HEK293T (cell line): Measurements from ENCODE around the gene BCAT1.

Experiments used
- CTCF ChIA-PET: fragments of 350-600 bp; formaldehyde crosslinking; extraction: SDS; loops from one replicate; lab custom pipeline; 2021; ENCODE audit warnings: antibody characterized with exemption, inconsistent platforms; lab: Yijun Ruan, JAX
- POLR2A ChIA-PET: fragments of 350-600 bp; formaldehyde crosslinking; extraction: SDS; loops from one replicate; lab custom pipeline; 2020; ENCODE audit warnings: antibody characterized with exemption, inconsistent platforms; lab: Yijun Ruan, JAX
- DNase-seq: peaks from one replicate; pipeline ENCODE4 v3.0.0; 2012; ENCODE audit warnings: mixed read lengths; ENCODE audit errors: extremely low spot score
- ARNT ChIP-seq: fragments of 450-650 bp; IDR thresholded peaks from 2 replicates; pipeline ENCODE4 v1.6.1; 2017; ENCODE audit warnings: mild to moderate bottlenecking
- BHLHE40 ChIP-seq: fragments of 450-650 bp; IDR thresholded peaks from 2 replicates; pipeline ENCODE4 v1.6.1; 2016; ENCODE audit warnings: mild to moderate bottlenecking, moderate library complexity, borderline replicate concordance
- CTBP1 ChIP-seq: fragments of 450-650 bp; IDR thresholded peaks from 2 replicates; pipeline ENCODE4 v1.6.1; 2016; ENCODE audit warnings: borderline replicate concordance
- ELF4 ChIP-seq: fragments of 450-650 bp; IDR thresholded peaks from 2 replicates; pipeline ENCODE4 v1.6.1; 2017; ENCODE audit warnings: antibody characterized with exemption
- FOXA1 ChIP-seq: fragments of 450-650 bp; IDR thresholded peaks from 2 replicates; pipeline ENCODE4 v1.6.1; 2016; ENCODE audit warnings: mild to moderate bottlenecking
- FOXK2 ChIP-seq: fragments of 450-650 bp; IDR thresholded peaks from 2 replicates; pipeline ENCODE4 v1.6.1; 2016; ENCODE audit warnings: mild to moderate bottlenecking
- FOXM1 ChIP-seq: fragments of 450-650 bp; IDR thresholded peaks from 2 replicates; pipeline ENCODE4 v1.6.1; 2017; ENCODE audit warnings: mild to moderate bottlenecking, borderline replicate concordance
- HDGF ChIP-seq: fragments of 450-650 bp; IDR thresholded peaks from 2 replicates; pipeline ENCODE4 v1.6.1; 2017; ENCODE audit warnings: antibody characterized with exemption, borderline replicate concordance
- L3MBTL2 ChIP-seq: fragments of 450-650 bp; conservative IDR thresholded peaks from 2 replicates; pipeline ENCODE4 v1.6.1; 2016; ENCODE audit warnings: mild to moderate bottlenecking
- LEF1 ChIP-seq: fragments of 450-650 bp; IDR thresholded peaks from 2 replicates; pipeline ENCODE4 v1.6.1; 2017; ENCODE audit warnings: mild to moderate bottlenecking, borderline replicate concordance
- NFRKB ChIP-seq: fragments of 450-650 bp; IDR thresholded peaks from 2 replicates; pipeline ENCODE4 v1.6.1; 2016; ENCODE audit warnings: mild to moderate bottlenecking, moderate library complexity
- SP1 ChIP-seq: fragments of 450-650 bp; IDR thresholded peaks from 2 replicates; pipeline ENCODE4 v1.6.1; 2017
- SUZ12 ChIP-seq: fragments of 450-650 bp; IDR thresholded peaks from 2 replicates; pipeline ENCODE4 v1.6.1; 2016; ENCODE audit warnings: mild to moderate bottlenecking
- TARDBP ChIP-seq: fragments of 450-650 bp; IDR thresholded peaks from 2 replicates; pipeline ENCODE4 v1.6.1; 2016
- ZNF384 ChIP-seq: fragments of 450-650 bp; IDR thresholded peaks from 2 replicates; pipeline ENCODE4 v1.6.1; 2016
- TF ChIP-seq, protein P1 (sequence below): fragments of 450-650 bp; IDR thresholded peaks from 2 replicates; pipeline ENCODE4 v1.6.1; 2016

The BCAT1 gene

GRCh38 chr12:24864796-24865125, 84.1 kb downstream of the BCAT1 start:
- DNase-seq, result no peak
- CTCF ChIA-PET, result no interaction called here
- POLR2A ChIA-PET, result no interaction called here
- TF ChIP-seq FOXK2 (no peak), NFRKB (no peak), LEF1 (no peak), ARNT (no peak), FOXM1 (no peak), ELF4 (no peak), BHLHE40 (no peak), L3MBTL2 (no peak), CTBP1 (no peak), SUZ12 (no peak), HDGF (no peak), TARDBP (no peak), FOXA1 (no peak), SP1 (no peak), ZNF384 (no peak)
- TF ChIP-seq, protein P1, sequence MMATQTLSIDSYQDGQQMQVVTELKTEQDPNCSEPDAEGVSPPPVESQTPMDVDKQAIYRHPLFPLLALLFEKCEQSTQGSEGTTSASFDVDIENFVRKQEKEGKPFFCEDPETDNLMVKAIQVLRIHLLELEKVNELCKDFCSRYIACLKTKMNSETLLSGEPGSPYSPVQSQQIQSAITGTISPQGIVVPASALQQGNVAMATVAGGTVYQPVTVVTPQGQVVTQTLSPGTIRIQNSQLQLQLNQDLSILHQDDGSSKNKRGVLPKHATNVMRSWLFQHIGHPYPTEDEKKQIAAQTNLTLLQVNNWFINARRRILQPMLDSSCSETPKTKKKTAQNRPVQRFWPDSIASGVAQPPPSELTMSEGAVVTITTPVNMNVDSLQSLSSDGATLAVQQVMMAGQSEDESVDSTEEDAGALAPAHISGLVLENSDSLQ, result no peak

GRCh38 chr12:24861766-24862540, 86.9 kb downstream of the BCAT1 start:
- ChIA-PET CTCF (interaction anchor here (1.1 kb wide), 1 partner anchor 10 kb away, joined by 3 read pairs; no protein-coding TSS in a partner anchor), POLR2A (no interaction called here)
- no peak for DNase-seq
- TF ChIP-seq CTBP1, result no peak
- no peak for TF ChIP-seq NFRKB
- TF ChIP-seq HDGF, result no peak
- no peak for TF ChIP-seq ZNF384
- no peak for TF ChIP-seq FOXA1
- no peak for TF ChIP-seq LEF1
- TF ChIP-seq SUZ12, result no peak
- TF ChIP-seq ARNT, result no peak
- TF ChIP-seq ELF4, result no peak
- TF ChIP-seq FOXM1, result no peak
- no peak for TF ChIP-seq TARDBP
- no peak for TF ChIP-seq FOXK2
- TF ChIP-seq L3MBTL2, result no peak

- ChIA-PET CTCF (no interaction called here), POLR2A (no interaction called here)
- TF ChIP-seq SUZ12 (no peak), FOXK2 (no peak), FOXM1 (no peak), ARNT (no peak), L3MBTL2 (no peak), FOXA1 (no peak), ZNF384 (no peak), LEF1 (no peak), TARDBP (no peak), HDGF (no peak), ELF4 (no peak)
- DNase-seq, result no peak
Measured at GRCh38 chr12:24860546-24860945, 88.4 kb downstream of the BCAT1 start.

DNA sequence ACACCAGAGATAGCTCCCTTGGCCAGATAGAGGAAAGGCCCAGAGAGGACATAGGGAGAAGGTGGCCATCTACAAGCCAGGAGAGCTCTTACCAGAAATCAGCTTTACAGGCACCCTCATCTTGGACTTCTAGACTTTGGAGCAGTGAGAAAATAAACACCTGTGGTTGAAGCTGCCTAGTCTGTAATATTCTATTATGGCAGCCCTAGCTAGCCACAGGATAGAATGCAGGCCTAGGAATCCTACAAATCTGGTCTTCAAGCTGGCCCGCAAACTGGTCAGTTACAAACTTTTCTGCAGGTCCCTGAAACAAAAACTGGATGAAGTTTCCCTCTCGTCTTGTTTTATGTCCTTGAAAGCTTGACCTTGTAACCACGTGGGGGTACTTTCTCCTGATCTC, 92.4 kb downstream of the BCAT1 start:
- ChIA-PET POLR2A (no interaction called here), CTCF (interaction anchor here (0.7 kb wide), 1 partner anchor 21 kb away, joined by 3 read pairs; no protein-coding TSS in a partner anchor)
- DNase-seq, result no peak
- TF ChIP-seq, protein P1, result no peak
- TF ChIP-seq SUZ12 (no peak), ZNF384 (no peak), FOXK2 (no peak), FOXM1 (no peak), HDGF (no peak), CTBP1 (no peak)

DNA sequence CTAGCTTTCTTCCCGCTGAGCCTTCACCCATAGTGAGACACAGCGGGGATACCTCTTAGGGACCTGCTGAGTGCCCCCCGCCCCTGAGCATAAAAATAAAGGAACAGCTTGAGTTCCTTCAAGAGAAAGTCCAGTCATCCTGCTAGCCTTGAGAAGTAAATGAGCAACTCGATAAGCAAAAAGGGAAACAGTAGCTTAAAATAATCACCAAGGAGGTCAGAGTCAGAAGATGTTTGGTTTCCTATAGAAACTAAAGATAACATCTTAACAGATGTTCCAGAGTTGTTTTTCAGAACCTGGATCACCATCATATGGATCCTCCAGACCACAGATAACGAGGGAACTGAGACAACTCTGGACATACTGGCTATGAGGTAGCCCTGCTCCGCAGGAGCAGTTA, 94.0 kb downstream of the BCAT1 start:
- ChIA-PET POLR2A (no interaction called here), CTCF (interaction anchor here (0.7 kb wide), 1 partner anchor 208 kb away, joined by 3 read pairs; no protein-coding TSS in a partner anchor)
- DNase-seq, result no peak
- no peak for TF ChIP-seq SUZ12
- TF ChIP-seq ELF4, result no peak
- TF ChIP-seq BHLHE40, result no peak

- CTCF ChIA-PET, result interaction anchor here (0.7 kb wide), 1 partner anchor 209 kb away, joined by 3 read pairs; no protein-coding TSS in a partner anchor
- DNase-seq, result no peak
- POLR2A ChIA-PET, result no interaction called here
- TF ChIP-seq ELF4 (no peak), BHLHE40 (no peak), HDGF (no peak), NFRKB (no peak), LEF1 (no peak), SUZ12 (no peak), L3MBTL2 (no peak), TARDBP (no peak), FOXA1 (no peak), ZNF384 (no peak), CTBP1 (no peak), ARNT (no peak), FOXK2 (no peak)
- TF ChIP-seq, protein P1, result no peak
Measured at GRCh38 chr12:24854017-24854416, 94.9 kb downstream of the BCAT1 start.
